H1 (cell line): ENCODE data around the gene CCDC169. TPM values are rescaled to one million over a fixed set of nuclear protein-coding genes. Genes with fewer than 3 reads are reported as not detected.
A peak's percentile ranks its signal among the peaks of the same experiment; 100 is the strongest.

Experiments
- CBX8 ChIP-seq: fragments of 300-800, 300-1000 bp; sonication (generic); IDR thresholded peaks from 2 replicates; pipeline ENCODE4 v1.7.1; 2016; ENCODE audit warnings: low read depth, low read length, borderline replicate concordance
- CHD1 ChIP-seq: IDR thresholded peaks from 2 replicates; pipeline ENCODE4 v1.6.1; 2012; ENCODE audit warnings: low read depth, low read length, improper control_type of control experiment
- CTBP2 ChIP-seq: IDR thresholded peaks from 2 replicates; pipeline ENCODE4 v1.7.0; 2011; ENCODE audit warnings: borderline replicate concordance, mild to moderate bottlenecking, moderate library complexity, mixed read lengths, low read length; ENCODE audit not compliant: insufficient read depth, insufficient read length
- EP300 ChIP-seq, 2 experiments: IDR thresholded peaks; 1 replicate in 1 of 2; 2 replicates in 1 of 2; pipeline ENCODE4 v1.6.1; 2011 to 2012; ENCODE audit warnings: low read depth in 2 of 2, low read length in 2 of 2, mild to moderate bottlenecking in 2 of 2, borderline replicate concordance in 1 of 2, inconsistent platforms in 1 of 2, moderate library complexity in 1 of 2
- GTF2F1 ChIP-seq: IDR thresholded peaks from 2 replicates; pipeline ENCODE4 v1.6.1; 2012; ENCODE audit warnings: low read depth, low read length, improper control_type of control experiment, borderline replicate concordance
- PHF8 ChIP-seq: fragments of 200-600 bp; sonication (generic); conservative IDR thresholded peaks from 2 replicates; pipeline ENCODE4 v1.7.1; 2012; ENCODE audit warnings: low read depth, mild to moderate bottlenecking, inconsistent platforms, low read length, moderate library complexity
- POLR2A ChIP-seq, 2 experiments: IDR thresholded peaks; 1 replicate in 1 of 2; 2 replicates in 1 of 2; pipeline ENCODE4 v1.6.1; 2011; ENCODE audit warnings: low read depth in 2 of 2, low read length in 2 of 2, mild to moderate bottlenecking in 2 of 2; ENCODE audit errors: control extremely low read depth in 1 of 2
- POLR2AphosphoS5 ChIP-seq: IDR thresholded peaks from 2 replicates; pipeline ENCODE4 v1.6.1; 2011; ENCODE audit warnings: low read depth, low read length
- POU5F1 ChIP-seq: IDR thresholded peaks from 2 replicates; pipeline ENCODE4 v1.6.1; 2011; ENCODE audit warnings: low read depth, mild to moderate bottlenecking, low read length, moderate library complexity
- RAD21 ChIP-seq, 2 experiments: IDR thresholded peaks in 1 of 2; conservative IDR thresholded peaks in 1 of 2; 2 replicates each; pipeline ENCODE4 v1.6.1; 2011; ENCODE audit warnings: low read depth in 2 of 2, low read length in 2 of 2, improper control_type of control experiment in 1 of 2, inconsistent platforms in 1 of 2, mild to moderate bottlenecking in 1 of 2, moderate library complexity in 1 of 2
- RBBP5 ChIP-seq: IDR thresholded peaks from 2 replicates; pipeline ENCODE4 v1.7.1; 2012; ENCODE audit warnings: low read depth, mild to moderate bottlenecking, inconsistent platforms, low read length, moderate library complexity, borderline replicate concordance
- RFX5 ChIP-seq: IDR thresholded peaks from 2 replicates; pipeline ENCODE4 v1.6.1; 2011; ENCODE audit warnings: low read depth, low read length, improper control_type of control experiment, borderline replicate concordance
- SIX5 ChIP-seq: IDR thresholded peaks from 2 replicates; pipeline ENCODE4 v1.6.1; 2011; ENCODE audit warnings: mild to moderate bottlenecking, low read depth, low read length
- SP1 ChIP-seq: IDR thresholded peaks from 2 replicates; pipeline ENCODE4 v1.6.1; 2011; ENCODE audit warnings: low read depth, low read length
- SRF ChIP-seq: IDR thresholded peaks from 2 replicates; pipeline ENCODE4 v1.6.1; 2011; ENCODE audit warnings: mild to moderate bottlenecking, low read depth, low read length, moderate library complexity
- SUZ12 ChIP-seq: fragments of 200-600 bp; sonication (generic); IDR thresholded peaks from 2 replicates; pipeline ENCODE4 v1.6.1; 2012; ENCODE audit warnings: mild to moderate bottlenecking, inconsistent platforms, low read length, moderate library complexity, mixed read lengths
- TBP ChIP-seq: IDR thresholded peaks from 2 replicates; pipeline ENCODE4 v1.6.1; 2011; ENCODE audit warnings: low read depth, low read length, improper control_type of control experiment
- polyA plus RNA-seq, 7 experiments: library from polyadenylated mRNA; depleted of rRNA in 3 of 7; stranded (reverse) in 5 of 7; unstranded in 2 of 7; fragments of >200 nt in 5 of 7; fragments of 200-250 nt in 2 of 7; gene quantifications; 1 replicate in 5 of 7; 2 replicates in 1 of 7; 4 replicates in 1 of 7; pipeline versions ENCODE4 v1.2.1 to v1.2.3, GENCODE V29; 2011 to 2013; ENCODE audit warnings: missing spikeins in 2 of 7, mixed read lengths in 2 of 7
- total RNA-seq: library from RNA; stranded (reverse); fragmentation: NEBNext Ultra II Directional; extraction: Animal tissue kit (Norgen Biotek cat#: 25700); gene quantifications from 2 replicates; pipeline ENCODE4 v1.2.1, GENCODE V29; 2021
- TF ChIP-seq, protein P1 (sequence below): IDR thresholded peaks from 2 replicates; pipeline ENCODE4 v1.6.1; 2012; ENCODE audit warnings: inconsistent platforms
- TF ChIP-seq, protein P2 (sequence below): IDR thresholded peaks from 2 replicates; pipeline ENCODE4 v1.6.1; 2012; ENCODE audit warnings: inconsistent platforms
- TF ChIP-seq, protein P3 (sequence below): IDR thresholded peaks from 2 replicates; pipeline ENCODE4 v1.6.1; 2011; ENCODE audit warnings: low read length, improper control_type of control experiment

Gene CCDC169
- total and polyA plus RNA-seq, 2 of the 8 experiments (the other 6 are each of a cell fraction or from before 2014, with no cell fraction given): 7.2 to 44.0 TPM

DNA sequence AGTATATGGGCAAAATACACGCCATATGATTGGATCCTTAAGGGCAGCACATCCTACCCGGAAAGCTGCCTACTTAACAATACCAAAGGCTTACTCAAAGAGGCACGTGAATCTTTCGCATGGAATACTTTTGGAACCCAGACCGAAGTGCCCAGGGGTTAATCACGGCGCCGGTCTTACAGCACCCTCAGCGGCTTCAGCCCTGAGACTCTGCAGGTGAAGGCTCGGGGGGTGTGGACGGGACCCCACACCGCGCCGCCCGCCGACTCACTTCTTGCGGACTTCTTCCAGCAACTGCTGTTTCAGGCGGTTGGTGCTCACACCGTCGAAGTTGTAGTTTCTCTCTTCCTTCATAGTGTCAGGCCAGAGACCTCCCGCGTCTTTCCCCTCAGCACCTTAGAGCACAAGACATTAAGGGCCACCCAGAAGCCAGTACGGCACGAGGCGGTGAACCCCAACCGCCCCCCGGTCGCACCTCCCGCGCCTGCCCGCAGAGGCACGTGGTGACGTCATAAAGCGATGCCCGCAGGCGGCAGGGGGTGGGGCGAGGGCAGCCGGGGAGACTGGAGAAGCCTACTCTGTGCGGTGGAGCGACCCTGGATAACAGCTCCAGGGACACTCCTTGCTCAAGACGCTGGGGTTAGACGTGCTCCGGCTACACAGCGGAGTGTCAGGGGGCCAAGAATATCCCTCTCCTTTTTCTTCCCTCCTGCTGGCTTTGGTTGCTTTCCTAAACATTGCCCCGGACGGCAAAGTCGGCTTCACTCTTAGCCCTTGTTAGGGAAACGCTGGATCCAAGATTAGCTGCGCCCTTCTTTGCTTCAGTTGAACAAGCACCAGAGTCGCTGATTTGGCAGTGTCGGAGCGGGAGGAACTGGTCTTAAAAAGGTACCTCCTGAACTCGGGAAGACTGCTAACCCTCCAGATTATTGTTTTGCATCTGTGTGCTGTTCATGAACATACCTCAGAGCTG lies at the start of gene CCDC169 (continued):
- TF ChIP-seq, protein P1, sequence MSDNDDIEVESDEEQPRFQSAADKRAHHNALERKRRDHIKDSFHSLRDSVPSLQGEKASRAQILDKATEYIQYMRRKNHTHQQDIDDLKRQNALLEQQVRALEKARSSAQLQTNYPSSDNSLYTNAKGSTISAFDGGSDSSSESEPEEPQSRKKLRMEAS: peak; percentile 97
- TF ChIP-seq SRF (peak; percentile 31; the same call in 1 of the 2 replicates), POU5F1 (no peak), CHD1 (peak; percentile 30; the same call in 1 of the 2 replicates), CTBP2 (no peak), POLR2A (IDR thresholded peaks at IDR 0.05; ENCODE audit: control extremely low read depth in 1 of 2, low read depth in 2 of 2, low read length in 2 of 2) (peak; percentile 80 to 96), EP300 (IDR thresholded peaks at IDR 0.05; ENCODE audit: borderline replicate concordance in 1 of 2, low read depth in 2 of 2, low read length in 2 of 2) (peak in 1 of 2 experiments; percentile 44; a peak in 1 of 3 replicates), SIX5 (no peak), TBP (peak; percentile 83), PHF8 (peak; percentile 76), RBBP5 (peak; percentile 77; the same call in 1 of the 2 replicates), RFX5 (no peak), SP1 (0 out of 2 replicates have a peak, but pooled peaks have one; percentile 40), CBX8 (no peak), POLR2AphosphoS5 (peak; percentile 98), GTF2F1 (peak; percentile 25; the same call in 1 of the 2 replicates), RAD21 (IDR thresholded peaks at IDR 0.05 in 1 of 2, conservative IDR thresholded peaks at IDR 0.05 in 1 of 2; ENCODE audit: low read depth in 2 of 2, low read length in 2 of 2) (no peak; a peak in 1 of 4 replicates), SUZ12 (no peak)
- TF ChIP-seq, protein P2, sequence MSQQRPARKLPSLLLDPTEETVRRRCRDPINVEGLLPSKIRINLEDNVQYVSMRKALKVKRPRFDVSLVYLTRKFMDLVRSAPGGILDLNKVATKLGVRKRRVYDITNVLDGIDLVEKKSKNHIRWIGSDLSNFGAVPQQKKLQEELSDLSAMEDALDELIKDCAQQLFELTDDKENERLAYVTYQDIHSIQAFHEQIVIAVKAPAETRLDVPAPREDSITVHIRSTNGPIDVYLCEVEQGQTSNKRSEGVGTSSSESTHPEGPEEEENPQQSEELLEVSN: peak; percentile 89
- TF ChIP-seq, protein P3, sequence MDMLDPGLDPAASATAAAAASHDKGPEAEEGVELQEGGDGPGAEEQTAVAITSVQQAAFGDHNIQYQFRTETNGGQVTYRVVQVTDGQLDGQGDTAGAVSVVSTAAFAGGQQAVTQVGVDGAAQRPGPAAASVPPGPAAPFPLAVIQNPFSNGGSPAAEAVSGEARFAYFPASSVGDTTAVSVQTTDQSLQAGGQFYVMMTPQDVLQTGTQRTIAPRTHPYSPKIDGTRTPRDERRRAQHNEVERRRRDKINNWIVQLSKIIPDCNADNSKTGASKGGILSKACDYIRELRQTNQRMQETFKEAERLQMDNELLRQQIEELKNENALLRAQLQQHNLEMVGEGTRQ: no peak
